Stimulated activated CD8-positive, alpha-beta memory T cell treated with anti-CD3 and anti-CD28 coated beads, Interleukin-2, amount 100 ng/mL, for 48 hours (primary cell): ENCODE data around the gene PHACTR1.

Experiments
- DNase-seq, 2 donors: peaks; one replicate each; pipeline ENCODE4 v3.0.0-alpha.2; 2020; ENCODE audit warnings: low read depth in 2 of 2

Gene PHACTR1

DNA sequence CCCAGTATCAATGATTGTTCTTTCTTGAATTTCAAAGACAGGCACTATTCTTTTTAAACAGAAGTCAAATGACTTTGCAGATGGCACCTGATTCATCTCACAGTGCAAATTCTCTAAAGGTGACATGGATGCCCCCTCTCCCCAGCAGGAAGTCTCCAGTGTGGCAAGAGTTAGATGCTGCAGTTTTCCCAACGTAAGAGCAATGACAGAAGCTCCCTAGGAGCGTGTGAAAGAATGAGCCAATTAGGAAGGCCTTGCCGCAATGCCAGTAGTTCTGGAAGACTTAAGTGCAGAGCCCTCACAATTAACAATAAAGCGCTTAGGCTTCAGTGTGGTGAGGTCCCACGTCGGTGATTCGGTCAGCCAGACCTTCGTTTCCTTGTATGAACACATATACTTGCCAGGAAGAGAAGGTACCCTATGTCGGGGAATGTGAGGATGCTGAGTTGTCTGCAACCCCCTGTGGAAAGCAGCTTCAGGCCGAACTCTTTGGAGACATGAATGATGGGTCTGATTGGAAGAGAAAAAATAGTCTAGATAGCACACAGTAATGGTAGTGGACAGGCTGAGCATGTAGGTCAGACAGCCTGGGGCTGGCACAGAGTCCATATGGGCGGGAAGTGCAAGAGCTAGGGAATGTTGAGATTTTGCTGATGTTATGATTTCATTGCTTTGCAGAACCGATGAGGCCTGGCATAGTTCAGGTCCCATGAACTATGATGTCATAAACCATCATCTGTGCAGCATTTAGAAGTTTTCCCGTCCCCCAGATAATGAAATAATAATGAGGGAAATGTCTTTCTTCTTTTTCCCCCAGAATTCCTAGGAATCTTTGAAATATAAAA, 132.6 kb downstream of the PHACTR1 start:
- DNase-seq, result no peak

DNA sequence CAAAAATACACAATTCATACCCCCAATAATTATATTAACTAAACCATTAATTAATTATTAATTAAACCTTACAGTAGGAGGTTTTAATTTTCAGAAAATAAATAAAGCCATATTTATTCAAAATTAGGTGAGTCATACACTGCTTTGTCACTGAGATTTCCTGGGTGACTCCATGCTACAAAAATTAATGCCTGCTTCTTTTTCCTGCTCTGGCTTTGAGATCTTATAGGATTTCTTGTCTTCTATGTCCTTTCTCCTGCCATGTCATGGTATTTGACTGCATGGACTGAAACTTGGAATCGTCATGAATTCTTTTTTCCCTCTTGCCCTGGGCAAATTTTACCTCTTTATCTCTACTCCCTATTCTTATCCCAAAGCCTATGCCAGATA, 133.2 kb downstream of the PHACTR1 start:
- DNase-seq, result no peak

DNA sequence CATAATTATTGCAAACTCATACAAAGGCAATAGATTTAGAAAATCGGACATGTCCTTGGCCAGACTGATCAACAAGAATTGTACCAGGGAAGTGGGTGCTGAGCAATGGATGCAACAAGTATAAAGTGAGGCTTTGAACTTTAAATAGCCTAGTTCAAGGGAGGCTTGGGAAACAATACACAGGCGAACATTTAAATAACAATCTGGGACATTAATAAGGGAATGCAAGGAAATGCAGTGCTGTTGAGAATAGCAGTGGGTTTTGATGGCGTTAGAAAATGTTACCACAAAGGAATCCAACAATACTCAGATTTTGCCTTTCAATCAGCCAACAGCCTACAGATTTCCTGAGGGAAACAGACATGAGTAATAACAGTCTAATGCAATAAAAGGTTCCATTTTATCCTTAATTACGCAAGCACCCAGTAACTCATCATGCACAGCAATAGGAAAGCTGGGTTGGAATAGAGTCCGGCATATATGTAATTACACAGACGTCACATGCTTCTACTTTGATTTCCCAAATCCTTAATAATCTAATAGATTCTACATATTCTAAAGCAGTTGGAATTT, 134.6 kb downstream of the PHACTR1 start:
- DNase-seq, result no peak

DNA sequence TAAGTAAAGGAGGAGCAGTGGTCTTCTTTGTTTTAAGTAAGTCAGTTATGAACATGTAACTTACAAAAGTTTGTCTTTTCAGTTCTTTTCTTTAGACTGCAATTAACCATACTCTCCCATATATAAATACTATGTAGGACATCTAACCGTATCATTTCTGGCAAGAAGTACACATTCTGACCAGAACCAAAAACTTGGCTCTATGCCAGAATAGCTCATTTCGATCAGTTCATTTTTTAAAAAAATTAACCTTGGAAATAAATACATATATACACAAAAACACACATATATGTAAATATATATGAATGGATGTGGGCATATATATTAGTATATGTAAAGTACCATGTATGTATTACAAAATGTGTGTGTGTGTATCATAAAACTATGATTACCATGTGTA, 145.0 kb downstream of the PHACTR1 start:
- DNase-seq, result no peak

DNA sequence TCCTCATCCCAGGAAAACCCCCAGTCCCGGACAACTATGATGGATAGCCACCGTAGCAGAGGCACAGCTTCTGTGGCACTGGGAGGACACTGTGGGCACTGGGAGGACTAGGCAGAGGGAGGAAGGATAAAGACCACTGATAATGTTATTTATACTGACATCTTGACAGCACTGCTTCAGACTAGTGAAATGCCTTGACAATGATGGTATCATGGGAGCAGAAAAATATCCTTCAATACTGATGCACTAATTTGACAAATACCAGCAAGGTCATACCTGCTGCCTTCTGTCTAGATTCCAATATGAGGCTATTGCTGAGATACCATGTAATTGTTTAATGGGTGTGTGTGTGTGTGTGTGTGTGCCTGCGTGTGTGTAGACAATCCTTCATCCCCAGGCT, 148.6 kb downstream of the PHACTR1 start:
- DNase-seq, result no peak

DNA sequence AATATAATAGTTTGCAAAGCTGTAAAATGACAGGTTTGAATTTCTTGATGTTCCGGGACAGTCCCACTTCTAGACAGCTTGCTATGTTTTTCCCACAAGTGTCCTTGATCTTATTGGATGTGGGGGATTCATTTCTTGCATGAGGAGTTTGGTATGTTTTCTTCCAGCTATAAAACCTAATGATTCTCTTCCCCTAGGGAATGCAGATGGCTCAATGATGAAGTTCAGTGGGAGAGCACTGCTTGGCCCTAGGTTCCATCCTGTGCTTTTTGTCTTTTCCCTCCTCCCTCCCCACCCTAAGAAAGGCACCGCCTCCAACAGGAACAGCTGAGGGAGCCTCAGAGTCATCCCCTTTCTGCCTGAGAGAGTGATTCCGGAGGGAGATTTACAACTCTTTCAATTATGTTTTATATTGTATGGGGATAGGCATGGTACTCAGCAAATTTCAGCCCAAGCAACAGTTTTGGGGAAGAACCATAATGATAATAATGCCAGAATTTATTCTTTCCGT, 149.2 kb downstream of the PHACTR1 start:
- DNase-seq, result no peak

DNA sequence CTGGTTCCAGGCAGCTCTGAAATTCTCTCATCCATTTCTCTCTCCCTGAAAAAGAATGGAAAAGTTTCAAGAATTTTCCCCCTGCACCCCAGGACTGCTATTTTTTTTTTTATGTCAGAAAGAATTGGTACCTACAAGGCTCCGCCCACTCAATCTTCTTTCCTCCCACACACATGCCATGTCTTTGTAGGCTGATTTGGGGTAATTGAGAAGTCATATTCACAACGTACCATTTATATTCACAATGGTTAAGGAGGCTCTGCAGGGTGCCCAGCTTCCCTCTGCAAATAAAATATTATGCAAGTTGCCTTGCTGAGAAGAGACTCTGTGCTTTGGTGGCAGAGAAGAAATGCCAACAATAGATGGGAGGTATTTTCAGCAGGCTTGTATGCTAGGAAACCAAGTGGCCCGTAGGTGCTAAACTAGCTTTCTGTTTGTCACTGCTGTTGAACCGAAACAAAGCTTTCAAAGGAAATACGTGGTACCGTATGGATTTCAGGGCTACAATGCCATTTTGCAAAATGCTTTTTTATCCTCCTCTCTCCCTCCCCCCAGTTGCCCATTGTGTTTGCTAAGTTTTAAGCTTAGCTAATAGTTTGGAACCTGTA, 150.0 kb downstream of the PHACTR1 start:
- no peak for DNase-seq

DNA sequence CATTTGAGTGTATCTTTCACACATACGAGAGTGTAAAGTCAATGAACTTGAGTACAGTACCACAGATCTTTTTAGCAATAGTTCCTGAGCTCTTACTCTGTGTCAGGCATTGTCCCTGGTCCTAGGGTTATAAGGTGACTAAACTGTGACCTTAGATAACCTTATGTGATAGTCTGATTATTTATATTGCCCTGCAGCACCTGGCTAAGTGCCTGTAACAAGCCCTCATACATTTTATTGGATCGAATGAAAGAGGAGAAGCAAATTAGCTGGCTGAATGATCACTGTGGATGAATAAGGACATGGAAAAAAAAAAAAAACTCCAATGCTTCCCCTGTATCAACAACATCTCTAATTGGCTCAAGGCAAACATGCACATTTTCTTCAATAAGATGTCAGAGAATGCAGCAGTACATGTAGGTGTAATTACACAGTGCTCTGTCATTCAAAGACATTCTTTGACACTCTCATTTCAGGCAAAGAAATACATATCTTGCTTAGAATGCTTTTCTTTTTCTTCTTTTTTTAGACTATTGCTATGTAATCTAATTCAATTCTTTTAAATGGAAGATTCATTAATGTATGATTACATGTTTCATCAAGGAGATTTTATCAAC, 153.4 kb downstream of the PHACTR1 start:
- no peak for DNase-seq

DNA sequence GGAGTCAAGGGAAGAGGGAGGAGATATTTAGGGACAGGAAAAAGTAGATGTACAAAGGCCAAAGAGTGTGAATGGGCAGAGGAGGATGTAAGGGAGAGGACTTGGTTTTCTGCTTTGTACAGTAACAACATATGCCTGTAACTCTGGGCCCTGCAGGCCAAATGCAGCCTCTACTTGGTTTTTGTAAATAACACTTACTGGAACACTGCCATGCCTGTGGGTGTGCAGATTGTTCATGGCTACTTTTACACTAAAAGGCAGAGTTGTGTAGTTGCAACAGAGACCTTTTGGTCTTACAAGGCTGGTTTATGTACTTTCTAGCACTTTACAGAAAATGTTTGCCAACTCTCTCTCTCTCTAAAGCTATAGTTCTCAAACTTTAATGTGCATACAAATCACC, 157.1 kb downstream of the PHACTR1 start:
- DNase-seq, result no peak

DNA sequence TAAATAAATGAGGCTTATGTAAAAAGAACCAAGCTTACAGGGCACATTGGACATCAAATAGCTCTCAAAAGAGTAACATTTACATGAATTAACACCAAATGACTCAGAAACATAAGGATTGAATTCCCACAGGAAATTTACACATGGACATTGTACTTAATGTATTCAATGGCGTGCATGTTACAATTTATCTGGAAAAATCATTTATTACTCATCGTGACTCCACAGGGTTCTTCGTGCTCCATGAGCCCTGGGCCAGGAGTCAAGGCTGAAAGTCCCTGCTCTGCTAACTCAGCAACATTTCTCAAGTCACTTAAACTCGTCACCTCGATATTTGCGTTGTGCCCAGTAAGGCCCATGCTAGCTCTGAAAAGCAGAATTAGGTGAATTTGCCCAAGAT, 158.5 kb downstream of the PHACTR1 start:
- DNase-seq, result no peak

DNA sequence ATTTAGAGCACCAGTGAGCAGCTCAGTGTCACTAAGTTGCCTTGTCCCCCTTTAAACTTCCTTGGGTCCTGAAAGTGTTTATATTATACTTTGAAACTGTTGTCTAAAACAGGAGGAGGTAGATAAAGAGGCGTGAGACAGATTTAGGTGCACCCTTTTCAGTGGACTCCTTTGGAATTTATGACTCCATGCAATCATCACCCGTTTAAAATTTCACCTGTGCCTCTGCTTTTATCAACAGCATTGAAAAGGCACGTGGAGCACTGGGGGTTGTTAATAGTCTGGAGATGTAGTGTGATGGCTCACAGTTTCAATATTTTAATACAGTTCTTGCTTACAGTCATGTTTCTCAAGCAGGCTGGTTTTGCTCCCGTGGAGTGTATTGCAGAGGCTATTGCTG, 162.2 kb downstream of the PHACTR1 start:
- DNase-seq, result no peak

DNA sequence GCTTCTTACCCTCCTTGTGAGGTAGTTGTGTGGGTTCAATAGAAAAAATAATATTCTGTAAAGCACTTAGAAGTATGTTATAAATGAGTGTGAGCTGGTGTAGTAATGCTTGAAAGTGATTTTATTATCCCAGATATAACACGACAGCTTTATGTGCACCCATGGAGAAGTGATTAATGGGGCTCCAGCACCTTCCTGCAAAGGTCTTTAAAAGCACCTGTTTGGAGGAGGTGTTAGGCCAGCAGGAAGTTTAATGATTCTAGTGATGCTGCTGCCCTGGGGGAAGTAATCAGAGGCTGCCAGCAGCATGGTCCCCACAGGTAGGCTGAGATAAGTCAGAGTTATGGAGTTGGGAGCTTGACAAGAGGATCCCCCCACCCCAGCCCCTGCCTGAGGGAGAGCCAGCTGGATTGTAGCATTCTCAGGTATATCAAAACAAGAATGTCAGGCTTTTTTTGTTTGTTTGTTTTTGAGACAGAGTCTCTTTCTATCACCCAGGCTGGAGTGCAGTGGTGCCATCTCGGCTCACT, 166.3 kb downstream of the PHACTR1 start:
- DNase-seq, result no peak

DNA sequence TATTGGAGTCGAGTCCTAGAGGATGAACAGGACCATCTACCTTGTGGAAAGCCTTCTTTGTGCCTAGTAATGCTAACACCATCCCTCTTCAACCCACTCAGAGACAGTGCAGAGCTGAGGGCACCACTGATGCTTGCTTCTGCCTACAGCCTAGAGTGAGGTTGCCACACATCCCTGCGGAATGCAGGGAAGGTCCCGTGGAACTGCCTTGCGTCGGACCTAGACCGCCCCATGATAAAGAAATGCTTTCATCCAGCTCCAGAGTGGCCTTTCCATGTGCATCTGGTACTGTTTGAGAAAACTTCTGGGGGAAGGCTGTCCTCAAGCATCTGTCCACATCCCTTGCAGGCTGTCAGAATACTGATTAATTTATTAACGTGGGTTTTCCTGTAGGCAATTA, 168.4 kb downstream of the PHACTR1 start:
- DNase-seq, result no peak

DNA sequence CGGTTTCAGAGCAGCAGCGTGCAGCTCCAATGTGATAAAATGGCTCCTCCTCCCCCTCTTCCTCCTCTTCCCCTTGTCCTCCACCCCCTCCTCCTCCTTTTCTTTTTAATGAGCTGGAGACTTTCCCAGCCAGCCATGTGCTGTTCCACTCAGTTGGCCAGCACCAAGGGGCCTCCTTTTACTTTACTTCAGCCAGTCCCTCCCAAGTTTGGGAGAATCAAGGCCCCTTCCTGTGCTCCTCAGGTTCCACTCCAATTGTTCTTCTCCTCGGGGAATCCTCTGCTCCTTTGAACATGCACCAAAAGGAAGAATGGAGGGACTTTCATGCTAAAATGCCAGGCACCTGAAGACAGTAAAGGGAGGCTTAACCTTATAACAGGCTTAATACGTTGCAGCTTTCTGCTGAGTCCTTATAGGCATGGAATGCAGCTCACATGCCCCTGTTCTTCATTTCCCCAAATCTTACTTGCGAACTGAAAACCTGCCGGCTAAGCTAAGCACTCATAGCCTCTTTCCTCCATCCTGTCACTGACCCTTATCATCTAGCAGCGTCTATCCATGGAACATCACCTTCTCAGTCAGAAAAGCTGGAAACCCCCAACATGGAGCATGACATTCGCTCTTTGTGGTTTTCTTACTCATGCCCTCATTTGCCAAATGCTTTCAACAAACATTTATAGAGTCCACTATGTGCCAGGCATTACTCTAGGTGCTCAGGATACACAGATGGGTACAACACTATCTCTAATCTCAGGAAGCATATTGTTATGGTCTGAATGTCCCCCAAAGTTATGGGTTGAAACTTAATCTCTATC, 170.6 kb downstream of the PHACTR1 start:
- DNase-seq, result no peak

DNA sequence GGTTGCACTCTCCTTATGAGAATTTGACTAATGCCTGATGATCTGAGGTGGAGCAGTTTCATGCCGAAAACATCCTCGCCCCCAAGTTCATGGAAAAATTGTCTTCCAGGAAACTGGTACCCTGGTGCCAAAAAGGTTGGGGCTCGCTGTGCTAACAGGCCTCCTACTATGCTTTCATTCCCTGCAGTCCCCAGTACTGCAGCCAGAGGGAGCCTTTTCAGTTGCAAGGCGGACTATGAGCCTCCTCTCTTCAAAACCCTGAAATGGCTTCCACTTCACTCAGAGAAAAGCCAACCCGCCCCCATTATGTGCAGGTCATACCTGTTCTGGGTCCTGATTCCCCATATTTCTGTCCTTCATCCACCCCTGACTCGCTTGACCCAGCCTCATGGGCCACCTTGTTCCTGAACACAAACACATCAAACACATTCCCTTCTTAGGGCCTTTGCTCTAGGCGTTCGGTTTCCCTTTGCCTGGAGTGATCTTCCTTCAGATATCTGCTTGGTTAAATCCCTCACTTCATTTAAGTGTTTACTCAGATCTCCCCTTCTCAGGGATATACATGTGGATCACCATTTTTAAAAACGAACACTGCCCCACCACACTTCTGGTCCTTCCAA, 173.7 kb downstream of the PHACTR1 start:
- DNase-seq, result peak in 1 of 2 donors; percentile 12

DNA sequence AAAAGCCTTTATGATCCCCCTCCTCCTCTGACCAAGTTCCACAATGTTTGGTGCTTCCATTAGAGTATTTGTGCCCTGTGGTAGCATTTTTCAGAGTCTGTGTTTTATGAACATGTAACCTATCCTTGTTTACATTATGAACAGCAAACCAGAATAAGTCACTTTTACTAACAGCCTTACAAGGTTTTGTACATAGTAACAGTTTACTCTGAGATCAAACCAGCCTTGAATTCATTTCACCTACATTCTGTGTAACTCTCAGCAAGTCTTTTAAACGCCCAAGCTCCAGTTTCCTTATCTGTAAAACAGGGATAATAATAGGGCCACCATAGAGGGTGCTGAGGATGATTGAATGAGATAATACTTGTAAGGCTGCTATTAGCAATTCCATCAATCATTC, 175.0 kb downstream of the PHACTR1 start:
- no peak for DNase-seq

DNA sequence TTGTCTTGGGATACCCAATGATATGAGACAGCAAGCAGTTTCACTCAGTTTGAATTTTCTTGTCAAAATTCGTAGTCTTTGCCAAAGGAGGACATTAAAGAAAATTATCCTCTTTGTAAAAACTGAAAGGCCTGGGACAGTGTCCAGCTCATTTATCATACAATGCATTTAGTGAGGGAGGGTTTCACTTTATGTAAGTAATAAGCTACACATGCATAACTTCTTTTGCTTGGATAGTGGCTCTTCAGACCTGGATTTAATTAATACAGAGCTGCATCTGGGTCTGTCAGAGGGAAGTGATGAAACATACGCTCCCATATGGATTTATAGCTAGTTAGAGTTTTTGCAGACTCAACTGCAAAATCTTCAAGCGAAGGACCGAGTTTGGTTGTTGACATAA, 175.6 kb downstream of the PHACTR1 start:
- no peak for DNase-seq

DNA sequence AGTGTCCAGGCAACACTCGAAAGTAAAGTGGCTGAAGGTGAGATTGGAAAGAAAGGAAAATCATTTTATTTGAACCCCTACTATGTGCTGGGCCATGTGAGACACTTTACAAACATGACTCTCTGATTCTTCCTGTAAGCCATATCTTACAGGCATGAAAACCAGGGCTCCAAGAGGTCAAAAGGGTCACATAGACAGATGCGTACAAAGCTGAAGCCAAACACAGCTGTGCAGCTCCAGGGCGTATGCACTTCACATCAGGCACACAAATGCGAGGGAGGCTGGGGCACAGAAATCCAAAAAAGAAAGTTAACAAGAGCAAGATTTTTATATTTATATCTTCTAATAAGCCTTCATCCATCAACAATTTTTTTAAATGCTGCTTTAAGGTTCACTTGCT, 176.5 kb downstream of the PHACTR1 start:
- no peak for DNase-seq

DNA sequence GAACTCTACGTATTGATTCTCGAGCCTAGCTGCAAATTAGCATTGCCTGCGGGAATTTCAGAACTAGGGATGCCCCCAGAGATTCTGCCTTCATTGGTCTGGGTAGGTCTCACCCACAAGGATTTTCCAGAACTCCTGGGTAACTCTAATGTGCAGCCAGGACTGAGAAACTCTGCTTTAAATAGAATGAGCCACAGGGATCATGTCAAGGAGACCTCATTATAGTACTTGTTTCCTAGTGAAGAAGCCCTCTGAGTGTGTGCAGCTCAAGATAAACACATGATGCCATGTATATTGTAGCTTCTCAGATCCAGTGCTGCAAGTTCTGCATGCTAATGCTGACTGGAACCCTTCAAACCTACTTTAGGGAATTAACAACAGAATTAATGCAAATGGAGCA, 179.2 kb downstream of the PHACTR1 start:
- DNase-seq, result no peak

DNA sequence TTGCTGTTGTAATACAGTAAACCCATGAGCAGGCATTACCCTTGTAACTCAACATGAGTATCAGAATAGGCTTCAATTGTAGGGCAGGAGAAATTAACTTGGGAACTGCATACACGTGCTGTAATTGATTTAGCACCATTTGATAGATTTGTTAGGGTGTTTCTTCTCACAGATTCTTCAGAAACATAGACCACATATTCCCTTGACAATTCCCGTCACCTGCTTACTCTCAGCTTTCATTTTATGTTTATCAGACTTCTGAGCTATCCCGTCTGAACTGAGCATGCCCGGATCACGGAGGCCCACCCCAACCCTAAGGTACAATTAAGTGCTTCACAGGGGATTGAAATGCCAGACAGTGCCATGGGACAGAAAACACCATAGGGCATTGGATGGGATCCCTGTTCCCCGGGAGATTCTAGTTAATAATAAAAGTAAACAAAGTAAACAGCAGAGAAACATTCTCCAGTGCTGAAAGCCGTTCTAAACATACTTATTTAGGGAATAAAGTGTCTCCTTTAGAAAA, 179.7 kb downstream of the PHACTR1 start:
- DNase-seq, result no peak

DNA sequence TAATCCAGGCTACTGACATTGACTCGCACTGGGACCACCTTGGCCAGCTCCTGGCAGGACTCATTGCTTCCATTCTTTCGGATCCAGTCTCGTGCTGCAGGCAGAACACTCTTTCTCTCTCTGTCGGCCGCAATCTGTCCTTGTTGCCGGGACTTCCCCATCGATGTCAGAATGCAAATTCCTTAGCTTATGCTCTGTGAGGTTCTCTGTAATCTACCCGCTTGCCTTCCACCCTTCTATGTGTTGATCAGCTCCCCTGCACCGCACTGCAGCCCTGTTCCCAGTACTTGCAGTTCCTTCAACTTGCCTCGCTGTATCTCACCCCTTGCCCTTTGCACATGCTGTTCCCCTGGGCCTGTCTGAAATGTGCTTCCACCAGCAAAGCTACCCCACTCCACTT, 182.0 kb downstream of the PHACTR1 start:
- DNase-seq, result no peak
